CD14-positive monocyte (primary cell): ENCODE measurements around the gene BTD. TPM values are rescaled to one million over a fixed set of nuclear protein-coding genes. Genes with fewer than 3 reads are reported as not detected.

Source experiments
- DNase-seq, 3 donors: peaks; one replicate each; pipeline ENCODE4 v3.0.0-alpha.2; 2011 to 2022
- H2AFZ ChIP-seq: 2 replicates; pipeline ENCODE4 v1.6.0; 2012; ENCODE audit warnings: mild to moderate bottlenecking, low read depth, low read length, inconsistent platforms; ENCODE audit not compliant: insufficient read depth, poor library complexity, severe bottlenecking
- H3K27ac ChIP-seq, 2 donors: 1 replicate in 1 of 2; 2 replicates in 1 of 2; pipeline ENCODE4 v1.5.1; 2012 to 2013; ENCODE audit warnings: low read length in 2 of 2, control low read depth in 1 of 2, inconsistent platforms in 1 of 2, low read depth in 1 of 2, mild to moderate bottlenecking in 1 of 2
- H3K27me3 ChIP-seq, 2 donors: one replicate each; pipeline versions ENCODE4 v1.6.0 to v1.6.1; 2011 to 2013; ENCODE audit warnings: low read length in 2 of 2; ENCODE audit not compliant: control insufficient read depth in 2 of 2, insufficient read depth in 2 of 2
- H3K36me3 ChIP-seq, 2 donors: replicated peaks in 1 of 2; 1 replicate in 1 of 2; 2 replicates in 1 of 2; pipeline versions ENCODE4 v1.5.1 to v1.6.1; 2012 to 2013; ENCODE audit warnings: low read length in 2 of 2, control low read depth in 1 of 2, inconsistent platforms in 1 of 2, mild to moderate bottlenecking in 1 of 2; ENCODE audit not compliant: insufficient read depth in 2 of 2, control insufficient read depth in 1 of 2
- H3K4me1 ChIP-seq, 2 donors: 1 replicate in 1 of 2; 2 replicates in 1 of 2; pipeline versions ENCODE4 v1.5.1 to v1.6.1; 2012 to 2013; ENCODE audit warnings: low read length in 2 of 2, control low read depth in 1 of 2, inconsistent platforms in 1 of 2, mild to moderate bottlenecking in 1 of 2, moderate library complexity in 1 of 2; ENCODE audit not compliant: insufficient read depth in 2 of 2, control insufficient read depth in 1 of 2
- H3K4me2 ChIP-seq: replicated peaks from 2 replicates; pipeline ENCODE3; 2012; ENCODE audit warnings: low read length, moderate library complexity, mild to moderate bottlenecking; ENCODE audit not compliant: poor library complexity, severe bottlenecking; ENCODE audit errors: extremely low read depth
- H3K4me3 ChIP-seq, 3 experiments: fragments of 200-600 bp in 1 of 3; sonication (generic) in 1 of 3; replicated peaks in 1 of 3; 1 replicate in 2 of 3; 2 replicates in 1 of 3; pipeline ENCODE4 v1.5.1; 2011 to 2013; ENCODE audit warnings: low read length in 3 of 3, mild to moderate bottlenecking in 3 of 3, control low read depth in 2 of 3, low read depth in 2 of 3, inconsistent platforms in 1 of 3, moderate library complexity in 1 of 3
- H3K79me2 ChIP-seq: 2 replicates; pipeline ENCODE4 v1.6.0; 2012; ENCODE audit warnings: mild to moderate bottlenecking, control low read depth, inconsistent platforms, low read length, moderate library complexity; ENCODE audit not compliant: insufficient read depth
- H3K9ac ChIP-seq: 2 replicates; pipeline ENCODE4 v1.6.0; 2017; ENCODE audit warnings: low read length, mild to moderate bottlenecking; ENCODE audit not compliant: insufficient read depth, poor library complexity, severe bottlenecking
- H3K9me3 ChIP-seq, 2 donors: replicated peaks in 1 of 2; 1 replicate in 1 of 2; 2 replicates in 1 of 2; pipeline versions ENCODE4 v1.5.1 to v1.6.1; 2012 to 2013; ENCODE audit warnings: low read length in 2 of 2, control low read depth in 1 of 2; ENCODE audit not compliant: control insufficient read depth in 1 of 2, insufficient read depth in 1 of 2
- H4K20me1 ChIP-seq: 2 replicates; pipeline ENCODE4 v1.6.0; 2012; ENCODE audit warnings: mild to moderate bottlenecking, low read length, control low read depth, moderate library complexity; ENCODE audit not compliant: insufficient read depth
- H3K27ac Mint-ChIP-seq, 7 donors: one replicate each; pipeline ENCODE4 v1.8.0; 2020; ENCODE audit warnings: mild to moderate bottlenecking in 7 of 7, mixed read lengths in 7 of 7, moderate library complexity in 6 of 7, inconsistent platforms in 2 of 7
- H3K27me3 Mint-ChIP-seq, 3 donors: one replicate each; pipeline ENCODE4 v1.8.0; 2021 to 2022; ENCODE audit warnings: low read depth in 3 of 3, mild to moderate bottlenecking in 3 of 3, mixed read lengths in 3 of 3, moderate library complexity in 3 of 3, inconsistent platforms in 1 of 3
- H3K36me3 Mint-ChIP-seq, 2 donors: one replicate each; pipeline ENCODE4 v1.8.0; 2020; ENCODE audit warnings: mixed read lengths in 2 of 2, inconsistent platforms in 1 of 2, mild to moderate bottlenecking in 1 of 2
- H3K4me1 Mint-ChIP-seq: one replicate; pipeline ENCODE4 v1.8.0; 2020; ENCODE audit warnings: mild to moderate bottlenecking, mixed read lengths
- H3K4me3 Mint-ChIP-seq, 2 donors: one replicate each; pipeline ENCODE4 v1.8.0; 2020; ENCODE audit warnings: mild to moderate bottlenecking in 2 of 2, mixed read lengths in 2 of 2, moderate library complexity in 1 of 2
- H3K9me3 Mint-ChIP-seq, 7 donors: one replicate each; pipeline ENCODE4 v1.8.0; 2020 to 2022; ENCODE audit warnings: mixed read lengths in 7 of 7, mild to moderate bottlenecking in 6 of 7, moderate library complexity in 6 of 7, inconsistent platforms in 2 of 7
- WGBS: methylation state at CpG from one replicate; pipeline ENCODE4 v1.1.5; 2013; ENCODE audit warnings: missing lambda C conversion rate; ENCODE audit not compliant: insufficient coverage; 5-methylcytosine and 5-hydroxymethylcytosine counted together
- intact Hi-C, 2 donors: fragments of 100-400 bp; cut with micrococcal nuclease; formaldehyde crosslinking; loops; one replicate each; pipeline versions ENCODE4 v1.15.0 to v1.15.1; 2023
- polyA plus RNA-seq, 3 donors: library from polyadenylated mRNA; depleted of rRNA in 1 of 3; unstranded in 2 of 3; stranded (reverse) in 1 of 3; fragments of 300-500 nt in 2 of 3; fragments of >200 nt in 1 of 3; fragmentation: Illumina TruSeq in 2 of 3; gene quantifications; 1 replicate in 2 of 3; 2 replicates in 1 of 3; pipeline ENCODE4 v1.2.3, GENCODE V29; 2012 to 2021
- TF ChIP-seq, protein P1 (sequence below): fragments of 200-600 bp; IDR thresholded peaks from one replicate; pipeline ENCODE4 v1.8.0; 2022; ENCODE audit warnings: antibody characterized with exemption, mild to moderate bottlenecking

BTD gene
- polyA plus RNA-seq, 3 donors: 13.2 to 24.0 (median 19.3) TPM

DNA sequence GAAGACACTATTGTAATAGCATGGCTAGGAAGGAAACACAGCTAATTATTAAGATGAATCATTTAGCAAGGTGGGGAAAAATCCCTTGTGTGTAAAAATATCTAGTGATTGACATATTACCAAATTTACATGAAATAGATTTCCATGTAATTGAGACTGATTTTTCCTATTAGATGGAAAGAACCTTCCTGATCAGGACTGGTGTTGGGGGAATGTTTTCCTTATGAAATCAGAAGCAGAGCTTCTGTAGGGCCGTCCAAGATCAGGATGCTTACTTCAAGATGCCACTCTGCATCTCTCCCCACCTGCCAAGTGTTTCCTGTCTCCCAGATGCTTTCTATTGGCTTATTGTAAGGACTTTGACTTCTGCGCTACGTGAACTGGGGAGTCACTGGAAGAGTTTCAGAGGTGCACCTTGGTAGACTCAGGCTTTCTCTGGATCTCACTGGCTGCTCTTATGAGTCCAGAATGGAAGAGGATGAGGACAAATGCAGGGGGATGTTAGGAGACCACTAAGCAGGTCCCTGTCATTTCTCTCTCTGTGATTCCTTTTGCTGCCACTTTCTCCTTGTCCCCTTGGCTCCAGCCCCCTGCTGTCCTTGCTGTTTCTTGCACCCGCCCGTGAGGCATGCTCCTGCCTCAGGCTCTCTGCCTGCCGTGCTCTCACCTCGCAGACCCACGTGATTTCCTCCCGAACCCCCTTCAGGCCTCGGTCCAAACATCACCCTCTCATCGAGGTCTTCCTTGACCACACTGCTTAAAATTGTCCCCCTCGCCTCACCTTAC, 30.1 kb downstream of the BTD start:
- no peak for DNase-seq
- Histone ChIP-seq H3K9ac (no peak overlapping the region), H3K4me3 (no peak overlapping the region), H3K27me3 (no peaks in the 10 kb centered on the region), H2AFZ (no peak overlapping the region), H3K4me1 (peaks cover 5 to 7% of the 10 kb centered on the region in 2 donors), H3K79me2 (no peaks in the 10 kb centered on the region), H3K9me3 (no peaks in the 10 kb centered on the region), H3K36me3 (no peaks in the 10 kb centered on the region), H4K20me1 (no peaks in the 10 kb centered on the region), H3K27ac (no peak overlapping the region), H3K4me2 (no peak overlapping the region)
- Mint-ChIP-seq H3K27me3 (peaks cover 2% of the 10 kb centered on the region in 3 donors), H3K4me3 (no peak overlapping the region), H3K36me3 (peaks cover 11 to 15% of the 10 kb centered on the region in 2 donors), H3K9me3 (no peaks in the 10 kb centered on the region), H3K27ac (peak overlapping the region in 3 of 7 donors; percentile 22 to 71 (median 57)), H3K4me1 (peaks cover 20% of the 10 kb centered on the region)
- TF ChIP-seq, protein P1, sequence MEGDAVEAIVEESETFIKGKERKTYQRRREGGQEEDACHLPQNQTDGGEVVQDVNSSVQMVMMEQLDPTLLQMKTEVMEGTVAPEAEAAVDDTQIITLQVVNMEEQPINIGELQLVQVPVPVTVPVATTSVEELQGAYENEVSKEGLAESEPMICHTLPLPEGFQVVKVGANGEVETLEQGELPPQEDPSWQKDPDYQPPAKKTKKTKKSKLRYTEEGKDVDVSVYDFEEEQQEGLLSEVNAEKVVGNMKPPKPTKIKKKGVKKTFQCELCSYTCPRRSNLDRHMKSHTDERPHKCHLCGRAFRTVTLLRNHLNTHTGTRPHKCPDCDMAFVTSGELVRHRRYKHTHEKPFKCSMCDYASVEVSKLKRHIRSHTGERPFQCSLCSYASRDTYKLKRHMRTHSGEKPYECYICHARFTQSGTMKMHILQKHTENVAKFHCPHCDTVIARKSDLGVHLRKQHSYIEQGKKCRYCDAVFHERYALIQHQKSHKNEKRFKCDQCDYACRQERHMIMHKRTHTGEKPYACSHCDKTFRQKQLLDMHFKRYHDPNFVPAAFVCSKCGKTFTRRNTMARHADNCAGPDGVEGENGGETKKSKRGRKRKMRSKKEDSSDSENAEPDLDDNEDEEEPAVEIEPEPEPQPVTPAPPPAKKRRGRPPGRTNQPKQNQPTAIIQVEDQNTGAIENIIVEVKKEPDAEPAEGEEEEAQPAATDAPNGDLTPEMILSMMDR: no peak
- intact Hi-C loops: loop anchor here (5.0 to 10.0 kb wide), 2 partner anchors 53 to 181 kb away; no protein-coding TSS in a partner anchor
- WGBS: 93% methylated on average over 11 of the region's 12 CpGs

DNA sequence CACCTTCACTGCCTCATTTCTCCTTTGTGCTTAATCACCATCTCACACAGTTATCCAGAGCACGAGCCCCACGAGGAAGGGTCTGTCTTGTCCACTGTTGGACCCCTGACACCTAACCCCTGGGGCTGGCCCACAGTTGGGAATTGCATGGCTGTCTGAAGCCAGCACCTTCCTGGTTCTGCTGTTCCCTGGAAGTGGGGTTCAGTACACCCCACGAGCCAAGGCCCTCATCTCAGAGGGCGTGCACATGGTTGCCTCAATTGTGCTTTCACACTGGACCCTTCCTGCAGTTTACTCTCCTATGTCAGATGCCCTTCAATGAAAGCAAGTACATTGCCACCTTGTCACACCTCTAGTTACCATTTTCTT, 30.7 kb downstream of the BTD start:
- no peak for DNase-seq
- Histone ChIP-seq H4K20me1 (no peaks in the 10 kb centered on the region), H3K79me2 (no peaks in the 10 kb centered on the region), H3K36me3 (no peaks in the 10 kb centered on the region), H3K4me1 (peaks cover 10 to 13% of the 10 kb centered on the region in 2 donors), H3K9me3 (no peaks in the 10 kb centered on the region), H3K27me3 (no peaks in the 10 kb centered on the region), H3K27ac (no peak overlapping the region), H2AFZ (no peak overlapping the region), H3K4me2 (no peak overlapping the region), H3K4me3 (no peak overlapping the region), H3K9ac (no peak overlapping the region)
- Mint-ChIP-seq H3K27me3 (peaks cover 2% of the 10 kb centered on the region in 3 donors), H3K9me3 (no peaks in the 10 kb centered on the region), H3K27ac (peak overlapping the region in 3 of 7 donors; percentile 22 to 71 (median 48)), H3K36me3 (peaks cover 11% of the 10 kb centered on the region in 2 donors), H3K4me1 (peaks cover 26% of the 10 kb centered on the region), H3K4me3 (no peak overlapping the region)
- WGBS: 98% methylated on average over 4 of the region's 4 CpGs
- TF ChIP-seq, protein P1: no peak
- intact Hi-C loops: loop anchor here (5.0 to 10.0 kb wide), 2 partner anchors 53 to 180 kb away; no protein-coding TSS in a partner anchor
